ENCODE results near the gene MELTF. TPM values are rescaled to one million over a fixed set of nuclear protein-coding genes. Genes with fewer than 3 reads are reported as not detected.
"Not testable (repeated sequence)": the region's sequence is repeated elsewhere in the genome, so short reads cannot be mapped to it uniquely, and the experiment has no call there.

MELTF gene
- 13.2 TPM for polyA plus RNA-seq (2012; ENCODE audit: insufficient read depth, insufficient read length)

- DNase-seq (ENCODE audit: low read depth, low spot score): peak; percentile 32
- peak within 1 kb of the TSS; percentile 61 for H3K4me3 ChIP-seq (ENCODE audit: low read length)
Observed at GRCh38 chr3:197029511-197030167, at the start of gene MELTF. TSS of gene MELTF (minus strand) at chr3:197029817. CDS start at chr3:197029702, 115 bp downstream.

- no peak for DNase-seq (ENCODE audit: low read depth, low spot score)
- no peak overlapping the region for H3K4me3 ChIP-seq (ENCODE audit: low read length)
Observed at GRCh38 chr3:197076415-197076814, 46.8 kb upstream of the MELTF start.

- no peak overlapping the region for H3K4me3 ChIP-seq (ENCODE audit: low read length)
- DNase-seq (ENCODE audit: low read depth, low spot score): no peak
Observed at GRCh38 chr3:197068077-197068476, 38.5 kb upstream of the MELTF start.

- no peak for DNase-seq (ENCODE audit: low read depth, low spot score)
Observed at GRCh38 chr3:197064771-197065170, 35.2 kb upstream of the MELTF start.

GRCh38 chr3:197062446-197062845 is 32.8 kb upstream of the MELTF start:
- no peak overlapping the region for H3K4me3 ChIP-seq (ENCODE audit: low read length)
- no peak for DNase-seq (ENCODE audit: low read depth, low spot score)

More at GRCh38 chr3:197064771-197065170, 35.2 kb upstream of the MELTF start:
- no peak overlapping the region for H3K4me3 ChIP-seq (ENCODE audit: low read length)

GRCh38 chr3:197051637-197052036 is 22.0 kb upstream of the MELTF start:
- H3K4me3 ChIP-seq (ENCODE audit: low read length); DNase-seq (ENCODE audit: low read depth, low spot score): not testable (repeated sequence)

- DNase-seq (ENCODE audit: low read depth, low spot score): no peak
- no peak overlapping the region for H3K4me3 ChIP-seq (ENCODE audit: low read length)
Observed at GRCh38 chr3:197050511-197050910, 20.9 kb upstream of the MELTF start.

- no peak for DNase-seq (ENCODE audit: low read depth, low spot score)
- H3K4me3 ChIP-seq (ENCODE audit: low read length): no peak overlapping the region
Observed at GRCh38 chr3:197042539-197042938, 12.9 kb upstream of the MELTF start.

GRCh38 chr3:197041875-197042488 is 12.4 kb upstream of the MELTF start:
- no peak for DNase-seq (ENCODE audit: low read depth, low spot score)
- H3K4me3 ChIP-seq (ENCODE audit: low read length): no peak overlapping the region

GRCh38 chr3:197040658-197041057 is 11.0 kb upstream of the MELTF start:
- H3K4me3 ChIP-seq (ENCODE audit: low read length): no peak overlapping the region
- DNase-seq (ENCODE audit: low read depth, low spot score): no peak

GRCh38 chr3:197038679-197039462 is 9.3 kb upstream of the MELTF start:
- DNase-seq (ENCODE audit: low read depth, low spot score): no peak
- H3K4me3 ChIP-seq (ENCODE audit: low read length): no peak overlapping the region

- no peak overlapping the region for H3K4me3 ChIP-seq (ENCODE audit: low read length)
- no peak for DNase-seq (ENCODE audit: low read depth, low spot score)
Observed at GRCh38 chr3:197035577-197035976, 6.0 kb upstream of the MELTF start.

- DNase-seq (ENCODE audit: low read depth, low spot score); H3K4me3 ChIP-seq (ENCODE audit: low read length): not testable (repeated sequence)
Observed at GRCh38 chr3:197034778-197035177, 5.2 kb upstream of the MELTF start.

GRCh38 chr3:197033764-197034163 is 4.1 kb upstream of the MELTF start:
- not testable (repeated sequence) for DNase-seq (ENCODE audit: low read depth, low spot score); H3K4me3 ChIP-seq (ENCODE audit: low read length)

- DNase-seq (ENCODE audit: low read depth, low spot score): no peak
- no peak overlapping the region for H3K4me3 ChIP-seq (ENCODE audit: low read length)
Observed at GRCh38 chr3:197031315-197032285, 2.0 kb upstream of the MELTF start.

GRCh38 chr3:197030379-197031314 is 1.0 kb upstream of the MELTF start:
- H3K4me3 ChIP-seq (ENCODE audit: low read length): no peak overlapping the region
- DNase-seq (ENCODE audit: low read depth, low spot score): no peak

- no peak for DNase-seq (ENCODE audit: low read depth, low spot score)
- H3K4me3 ChIP-seq (ENCODE audit: low read length): peak overlapping the region; percentile 61
Observed at GRCh38 chr3:197028728-197029510, 698 bp downstream of the MELTF start.

All from Jurkat, Clone E6-1 (cell line).